Measurements from ENCODE around the gene BAIAP3. TPM values are rescaled to one million over a fixed set of nuclear protein-coding genes. Genes with fewer than 3 reads are reported as not detected.
A peak's percentile ranks its signal among the peaks of the same experiment; 100 is the strongest.

Gene BAIAP3
- total RNA-seq, 1 donor from 2014 or later: 0.53 TPM

DNA sequence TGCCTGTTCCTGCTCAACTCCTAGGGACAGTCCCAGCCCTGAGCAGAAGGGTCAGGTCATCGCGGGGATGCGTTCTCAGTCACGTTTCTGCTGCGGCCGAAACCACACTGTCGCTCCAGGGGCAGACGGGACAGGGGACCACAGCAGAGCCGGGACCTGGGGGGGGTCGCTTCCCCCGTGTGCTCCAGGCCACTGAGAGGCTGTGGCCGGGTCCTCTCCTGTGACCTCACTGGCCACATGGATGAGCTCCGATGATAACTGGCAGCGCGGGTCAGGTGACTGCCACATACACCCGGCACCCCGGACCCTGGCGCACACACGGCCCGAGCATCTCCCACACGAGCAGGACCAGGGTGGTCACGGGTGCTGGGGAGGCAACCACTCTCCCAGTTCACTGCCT, 31.1 kb downstream of the BAIAP3 start:
- DNase-seq (ENCODE audit: low read depth, low spot score): no peak

- no peak for DNase-seq (ENCODE audit: low read depth, low spot score)
Observed at GRCh38 chr16:1366060-1366711, 32.7 kb downstream of the BAIAP3 start.

- no peak for DNase-seq (ENCODE audit: low read depth, low spot score)
Observed at GRCh38 chr16:1366712-1367299, 33.4 kb downstream of the BAIAP3 start.

DNA sequence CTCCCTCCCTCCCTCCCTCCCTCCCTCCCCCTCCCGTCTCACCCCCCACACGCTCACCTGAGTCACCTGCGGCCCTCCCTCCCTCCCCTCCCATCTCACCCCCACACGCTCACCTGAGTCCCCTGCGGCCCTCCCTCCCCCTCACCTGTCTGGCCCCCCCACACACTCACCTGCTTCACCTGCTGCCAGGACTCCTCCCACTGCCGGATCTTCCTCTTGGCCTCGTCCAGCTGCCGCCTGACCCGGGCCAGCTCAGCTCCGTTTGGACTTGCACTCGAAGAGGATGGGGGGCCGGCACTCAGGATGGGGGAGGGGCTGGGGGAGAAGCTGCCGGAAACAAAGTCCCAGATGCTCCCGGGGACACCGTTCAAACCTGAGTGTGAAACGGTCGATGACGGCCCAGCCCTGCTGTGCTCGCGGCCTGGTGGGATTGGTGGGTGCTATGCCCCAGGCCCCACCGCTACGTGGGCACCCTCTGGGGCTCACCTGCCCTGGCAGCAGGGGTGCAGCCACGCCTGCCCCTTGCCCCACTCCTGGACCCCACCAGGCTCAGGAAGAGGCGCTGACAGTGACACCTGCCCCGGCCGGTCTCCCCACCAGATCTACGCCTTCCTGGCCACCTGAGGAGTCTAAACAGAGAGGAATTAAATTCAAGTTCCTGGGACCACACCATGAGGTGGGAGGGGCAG, 34.2 kb downstream of the BAIAP3 start:
- DNase-seq (ENCODE audit: low read depth, low spot score): no peak

GRCh38 chr16:1371054-1371978, 37.9 kb downstream of the BAIAP3 start:
- DNase-seq (ENCODE audit: low read depth, low spot score): no peak

- DNase-seq (ENCODE audit: low read depth, low spot score): no peak
Observed at GRCh38 chr16:1372292-1372950, 39.0 kb downstream of the BAIAP3 start.

- DNase-seq (ENCODE audit: low read depth, low spot score): no peak
Observed at GRCh38 chr16:1374418-1375297, 41.2 kb downstream of the BAIAP3 start.

DNA sequence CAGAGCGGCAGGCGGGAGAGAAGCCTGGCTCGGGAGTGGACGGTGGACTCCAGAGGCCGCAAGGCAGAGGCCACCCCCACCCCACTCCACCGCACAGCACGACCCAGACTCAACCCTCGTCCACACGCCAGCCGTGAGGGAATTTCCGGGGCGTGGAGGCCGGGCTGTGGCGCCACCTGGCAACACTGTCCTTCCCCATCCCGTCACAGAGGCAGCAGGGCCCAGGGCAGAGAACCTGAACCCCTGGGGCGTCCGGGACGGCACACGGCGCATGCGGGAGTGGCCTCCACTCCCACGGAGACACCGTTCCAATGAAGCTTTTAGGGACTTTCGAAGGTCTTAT, 41.8 kb downstream of the BAIAP3 start:
- no peak for DNase-seq (ENCODE audit: low read depth, low spot score)

GRCh38 chr16:1375741-1376410, 42.4 kb downstream of the BAIAP3 start:
- no peak for DNase-seq (ENCODE audit: low read depth, low spot score)

DNA sequence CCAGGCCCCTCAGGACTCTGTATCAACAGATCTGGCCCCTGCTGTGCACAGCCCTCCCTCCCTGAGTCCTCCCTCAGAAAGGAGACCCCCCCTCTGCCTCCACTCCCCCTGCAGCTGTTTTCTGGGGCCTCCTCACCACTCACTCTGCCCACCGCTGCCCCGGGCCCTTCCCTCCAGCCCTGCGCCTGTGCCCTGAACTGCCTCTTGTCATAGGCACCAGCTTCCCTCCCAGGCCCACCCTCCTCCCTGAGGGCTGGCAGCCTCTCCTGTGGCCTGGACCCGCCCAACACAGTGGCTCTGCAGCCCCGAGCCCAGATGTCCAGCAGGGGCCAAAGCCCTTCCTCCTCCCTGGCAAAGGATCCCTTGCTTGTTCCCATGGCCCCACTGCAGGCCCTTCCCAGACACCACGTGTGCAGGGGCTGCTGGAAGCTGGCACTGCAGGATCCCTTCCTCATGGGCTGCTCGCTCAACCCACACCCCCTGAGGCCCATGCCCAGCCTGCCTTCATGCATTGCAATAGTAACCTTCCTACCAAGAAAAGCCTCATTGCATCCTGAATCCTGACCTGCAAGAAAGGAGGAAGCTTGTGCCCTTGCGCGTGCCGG, 44.1 kb downstream of the BAIAP3 start:
- DNase-seq (ENCODE audit: low read depth, low spot score): no peak

GRCh38 chr16:1378087-1378803, 44.8 kb downstream of the BAIAP3 start:
- DNase-seq (ENCODE audit: low read depth, low spot score): no peak

GRCh38 chr16:1378804-1379303, 45.4 kb downstream of the BAIAP3 start:
- DNase-seq (ENCODE audit: low read depth, low spot score): peak; percentile 17

DNA sequence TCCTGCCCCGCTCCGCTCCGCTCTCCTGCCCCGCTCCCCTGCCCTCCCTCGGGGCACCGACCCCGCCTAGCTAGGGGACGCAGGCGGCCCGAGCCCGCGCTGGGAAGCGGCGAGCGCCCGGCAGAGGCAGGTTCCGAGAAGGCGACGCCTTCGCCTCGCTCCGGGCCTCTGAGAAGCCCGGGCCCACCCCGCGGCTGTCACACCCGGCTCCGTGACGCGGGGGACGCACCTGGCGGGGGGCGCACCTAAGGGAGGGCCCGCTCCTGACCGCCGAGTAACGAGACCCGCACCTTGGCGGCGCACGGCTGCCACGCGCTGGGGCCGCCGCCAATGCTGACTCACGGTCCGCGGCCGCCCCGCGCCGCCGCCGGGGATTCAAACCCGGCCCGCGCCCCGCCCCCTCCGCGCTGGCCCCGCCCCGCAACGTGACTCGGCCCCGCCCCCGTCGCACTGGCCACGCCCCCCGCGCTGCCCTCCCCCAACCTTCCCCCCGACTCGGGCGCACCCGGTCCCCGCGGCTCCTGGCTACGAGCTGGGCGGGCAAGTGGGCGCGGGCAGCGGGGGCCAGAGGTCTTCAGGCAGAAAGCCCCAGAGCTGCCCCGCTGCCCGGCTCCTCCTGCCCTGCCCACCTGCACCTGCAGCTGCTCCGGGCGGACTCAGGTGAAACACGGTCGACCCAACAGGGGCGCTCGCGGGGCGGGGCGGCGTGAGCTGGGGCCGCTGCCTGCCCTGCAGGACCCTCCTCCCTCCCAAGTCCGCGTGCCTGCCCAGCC, 46.0 kb downstream of the BAIAP3 start:
- DNase-seq (ENCODE audit: low read depth, low spot score): no peak

DNA sequence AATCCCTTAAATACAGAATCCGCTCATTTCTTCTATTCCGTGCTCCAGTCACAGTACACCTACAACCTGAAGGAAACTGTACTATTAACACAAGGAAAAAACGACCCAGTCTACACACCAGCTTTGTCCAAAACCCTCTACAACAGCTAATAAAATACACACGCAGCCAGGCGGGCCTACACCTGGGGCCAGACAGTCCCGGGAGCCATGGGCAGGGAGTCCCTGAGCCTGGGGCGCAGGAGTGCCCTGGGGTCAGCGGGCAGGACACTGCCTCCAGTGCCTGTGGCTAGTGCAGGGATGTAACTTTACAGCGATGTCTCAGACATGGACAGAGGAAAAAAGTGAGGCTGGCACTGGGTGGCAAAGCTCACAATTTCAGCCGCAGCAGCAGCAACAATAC, 46.8 kb downstream of the BAIAP3 start:
- DNase-seq (ENCODE audit: low read depth, low spot score): no peak

GRCh38 chr16:1381612-1382406, 48.4 kb downstream of the BAIAP3 start:
- no peak for DNase-seq (ENCODE audit: low read depth, low spot score)

GRCh38 chr16:1383556-1383955, 50.1 kb downstream of the BAIAP3 start:
- DNase-seq (ENCODE audit: low read depth, low spot score): no peak

GRCh38 chr16:1385232-1385631, 51.8 kb downstream of the BAIAP3 start:
- DNase-seq (ENCODE audit: low read depth, low spot score): no peak

All from pulmonary artery endothelial cell (primary cell).